Caco-2 (cell line): ENCODE results near the gene FCGBP. TPM values are rescaled to one million over a fixed set of nuclear protein-coding genes. Genes with fewer than 3 reads are reported as not detected.

Experiments used
- BruUV-seq: library from RNA; stranded (reverse); fragments of 400-500 nt; replicated peaks from 2 replicates; lab custom pipeline; 2021; lab: Mats Ljungman, UMichigan
- CTCF ChIA-PET: fragments of 300-600 bp; sonication (Branson Sonifier 250); formaldehyde crosslinking; loops from one replicate; lab custom pipeline; 2022; ENCODE audit warnings: antibody characterized with exemption; lab: Charles Lee
- POLR2A ChIA-PET: fragments of 300-600 bp; sonication (Branson Sonifier 250); formaldehyde crosslinking; loops from one replicate; lab custom pipeline; 2022; ENCODE audit warnings: antibody characterized with exemption; lab: Charles Lee
- DNase-seq, 2 experiments: peaks; one replicate each; pipeline versions ENCODE4 v3.0.0 to v3.0.0-alpha.2; 2020 to 2022
- H3K27me3 ChIP-seq: replicated peaks from 2 replicates; pipeline ENCODE4 v1.6.0; 2011; ENCODE audit warnings: low read length; ENCODE audit not compliant: control insufficient read depth, insufficient read depth
- H3K36me3 ChIP-seq: 2 replicates; pipeline ENCODE4 v1.5.1; 2011; ENCODE audit warnings: low read length; ENCODE audit not compliant: control insufficient read depth, insufficient read depth
- H3K4me1 ChIP-seq: fragments of 250-450 bp; sonication (Bioruptor Pico); 2 replicates; pipeline ENCODE4 v1.5.1; 2020; ENCODE audit warnings: mild to moderate bottlenecking
- H3K4me3 ChIP-seq: 2 replicates; pipeline ENCODE4 v1.5.1; 2011; ENCODE audit warnings: low read depth, mild to moderate bottlenecking, control low read depth, low read length
- H3K9me3 ChIP-seq: fragments of 250-450 bp; sonication (Bioruptor Pico); 2 replicates; pipeline ENCODE4 v1.5.1; 2020; ENCODE audit warnings: mild to moderate bottlenecking, moderate library complexity
- H3K27ac Mint-ChIP-seq: one replicate; pipeline ENCODE4 v1.8.0; 2022; ENCODE audit warnings: mixed read lengths; ENCODE audit not compliant: unreplicated experiment
- H3K27me3 Mint-ChIP-seq: one replicate; pipeline ENCODE4 v1.8.0; 2022; ENCODE audit warnings: mixed read lengths; ENCODE audit not compliant: insufficient read depth, unreplicated experiment
- H3K36me3 Mint-ChIP-seq: one replicate; pipeline ENCODE4 v1.8.0; 2022; ENCODE audit warnings: mild to moderate bottlenecking, mixed read lengths; ENCODE audit not compliant: insufficient read depth, unreplicated experiment
- H3K4me1 Mint-ChIP-seq: one replicate; pipeline ENCODE4 v1.8.0; 2022; ENCODE audit warnings: low read depth, mixed read lengths; ENCODE audit not compliant: unreplicated experiment
- H3K4me3 Mint-ChIP-seq: one replicate; pipeline ENCODE4 v1.8.0; 2022; ENCODE audit warnings: mild to moderate bottlenecking, moderate library complexity, mixed read lengths; ENCODE audit not compliant: unreplicated experiment
- H3K9me3 Mint-ChIP-seq: one replicate; pipeline ENCODE4 v1.8.0; 2022; ENCODE audit warnings: mixed read lengths; ENCODE audit not compliant: unreplicated experiment
- CTCF ChIP-seq, 2 experiments: fragments of 200-600 bp in 1 of 2; IDR thresholded peaks; 1 replicate in 1 of 2; 2 replicates in 1 of 2; pipeline versions ENCODE4 v1.5.1 to v1.8.0; 2011 to 2022; ENCODE audit warnings: antibody characterized with exemption in 1 of 2, control low read depth in 1 of 2, inconsistent platforms in 1 of 2, low read depth in 1 of 2, low read length in 1 of 2, mild to moderate bottlenecking in 1 of 2, moderate library complexity in 1 of 2; ENCODE audit not compliant: insufficient read depth in 1 of 2, severe bottlenecking in 1 of 2, unreplicated experiment in 1 of 2
- intact Hi-C: fragments of 100-400 bp; cut with micrococcal nuclease; formaldehyde crosslinking; loops from one replicate; pipeline ENCODE4 v1.10.0; 2022; ENCODE audit not compliant: unreplicated experiment
- total RNA-seq: library from RNA; stranded (reverse); gene quantifications from 2 replicates; pipeline ENCODE4 v1.2.3, GENCODE V29; 2022

The FCGBP gene
- total RNA-seq, 1 experiment from 2014 or later: 0.16 TPM

- H3K27me3 ChIP-seq: no peaks in the 10 kb centered on the region
- no peak for DNase-seq
- H3K4me3 ChIP-seq: no peak overlapping the region
- Mint-ChIP-seq H3K27me3 (no peaks in the 10 kb centered on the region), H3K27ac (no peak overlapping the region), H3K36me3 (no peaks in the 10 kb centered on the region), H3K4me1 (no peaks in the 10 kb centered on the region), H3K9me3 (no peaks in the 10 kb centered on the region), H3K4me3 (no peak overlapping the region)
- H3K9me3 ChIP-seq: no peaks in the 10 kb centered on the region
- H3K36me3 ChIP-seq: no peaks in the 10 kb centered on the region
- intact Hi-C loops: no loop called here
- CTCF ChIA-PET: no interaction called here
- H3K4me1 ChIP-seq: no peaks in the 10 kb centered on the region
- no TSS peak for BruUV-seq
- TF ChIP-seq CTCF (IDR thresholded peaks at IDR 0.05; ENCODE audit: insufficient read depth in 1 of 2, low read depth in 1 of 2, low read length in 1 of 2, severe bottlenecking in 1 of 2, unreplicated experiment in 1 of 2): no peak
- POLR2A ChIA-PET: no interaction called here
Observed at GRCh38 chr19:39917561-39918182, 16.8 kb downstream of the FCGBP start.

GRCh38 chr19:39916851-39917396 is 17.5 kb downstream of the FCGBP start:
- H3K27ac Mint-ChIP-seq: no peak overlapping the region

GRCh38 chr19:39916236-39916635 is 18.2 kb downstream of the FCGBP start:
- Histone ChIP-seq H3K9me3 (no peaks in the 10 kb centered on the region), H3K4me3 (no peak overlapping the region), H3K4me1 (no peaks in the 10 kb centered on the region), H3K27me3 (no peaks in the 10 kb centered on the region), H3K36me3 (no peaks in the 10 kb centered on the region)
- TF ChIP-seq CTCF (IDR thresholded peaks at IDR 0.05; ENCODE audit: insufficient read depth in 1 of 2, low read depth in 1 of 2, low read length in 1 of 2, severe bottlenecking in 1 of 2, unreplicated experiment in 1 of 2): no peak
- CTCF ChIA-PET: interaction anchor here (0.6 kb wide), 1 partner anchor 476 kb away, joined by 3 read pairs; no protein-coding TSS in a partner anchor
- no peak overlapping the region for H3K27ac Mint-ChIP-seq
- no TSS peak for BruUV-seq
- no peaks in the 10 kb centered on the region for H3K9me3 Mint-ChIP-seq
- H3K4me3 Mint-ChIP-seq: no peak overlapping the region
- H3K36me3 Mint-ChIP-seq: no peaks in the 10 kb centered on the region
- H3K27me3 Mint-ChIP-seq: no peaks in the 10 kb centered on the region
- intact Hi-C loops: no loop called here
- no peak for DNase-seq
- POLR2A ChIA-PET: no interaction called here
- H3K4me1 Mint-ChIP-seq: no peaks in the 10 kb centered on the region

More at GRCh38 chr19:39916851-39917396, 17.5 kb downstream of the FCGBP start:
- Mint-ChIP-seq H3K4me1 (no peaks in the 10 kb centered on the region), H3K9me3 (no peaks in the 10 kb centered on the region), H3K27me3 (no peaks in the 10 kb centered on the region), H3K4me3 (no peak overlapping the region), H3K36me3 (no peaks in the 10 kb centered on the region)
- no peak for DNase-seq
- Histone ChIP-seq H3K4me3 (no peak overlapping the region), H3K36me3 (no peaks in the 10 kb centered on the region), H3K27me3 (no peaks in the 10 kb centered on the region), H3K9me3 (no peaks in the 10 kb centered on the region), H3K4me1 (no peaks in the 10 kb centered on the region)
- POLR2A ChIA-PET: no interaction called here
- TF ChIP-seq CTCF (IDR thresholded peaks at IDR 0.05; ENCODE audit: insufficient read depth in 1 of 2, low read depth in 1 of 2, low read length in 1 of 2, severe bottlenecking in 1 of 2, unreplicated experiment in 1 of 2): no peak
- intact Hi-C loops: no loop called here
- CTCF ChIA-PET: no interaction called here
- BruUV-seq: no TSS peak
